Activated CD4-positive, alpha-beta T cell treated with anti-CD3 and anti-CD28 coated beads for 48 hours (primary cell): ENCODE data around the gene COX6A2.
A peak's percentile ranks its signal among the peaks of the same experiment; 100 is the strongest.
"Not testable (repeated sequence)": the region's sequence is repeated elsewhere in the genome, so short reads cannot be mapped to it uniquely, and the experiment has no call there.

ENCODE experiments used
- DNase-seq: peaks from one replicate; pipeline ENCODE4 v3.0.0-alpha.2; 2020

Gene COX6A2

DNA sequence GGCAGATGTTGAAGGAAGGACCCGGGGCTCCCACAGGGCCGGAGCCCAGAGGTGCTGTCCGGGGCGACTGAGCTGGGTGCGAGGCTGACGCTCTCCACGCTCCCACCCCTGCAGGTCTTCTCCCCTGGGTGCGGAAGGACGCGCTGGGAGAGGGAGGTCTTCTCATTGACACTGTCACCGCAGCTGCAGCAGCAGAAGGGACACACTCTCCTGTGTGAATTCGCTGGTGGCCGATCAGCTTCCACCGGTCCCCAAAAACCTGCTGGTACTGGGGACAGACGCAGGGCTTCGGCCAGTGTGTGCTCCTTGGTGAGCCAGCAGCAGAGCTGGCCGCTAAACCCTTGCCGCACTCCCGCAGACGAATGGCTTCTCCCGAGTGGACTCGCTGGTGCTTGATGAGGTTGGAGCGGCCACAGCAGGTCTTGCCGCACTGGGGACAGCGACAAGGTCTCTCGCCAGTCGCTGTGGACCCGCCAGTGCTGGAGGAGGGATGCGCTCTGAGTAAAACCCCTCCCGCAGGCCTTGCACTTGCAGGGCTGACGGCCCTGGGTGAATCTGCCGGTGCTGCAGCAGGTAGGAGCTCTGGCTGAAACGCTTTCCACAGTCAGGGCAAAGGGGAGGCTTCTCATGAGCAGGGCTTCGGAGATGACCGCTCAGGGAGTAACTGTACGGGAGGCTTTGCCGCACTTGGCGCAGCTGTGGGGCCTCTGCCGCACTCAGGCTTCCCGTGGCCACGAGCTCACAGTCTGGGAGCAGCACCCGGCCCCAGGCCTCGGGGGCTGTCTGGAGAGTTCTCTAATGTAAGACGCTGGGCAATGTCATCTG, 8.3 kb upstream of the COX6A2 start:
- DNase-seq: no peak

- DNase-seq: no peak
Measured at GRCh38 chr16:31435341-31436220, 7.4 kb upstream of the COX6A2 start.

- no peak for DNase-seq
Measured at GRCh38 chr16:31430380-31431052, 2.4 kb upstream of the COX6A2 start.

DNA sequence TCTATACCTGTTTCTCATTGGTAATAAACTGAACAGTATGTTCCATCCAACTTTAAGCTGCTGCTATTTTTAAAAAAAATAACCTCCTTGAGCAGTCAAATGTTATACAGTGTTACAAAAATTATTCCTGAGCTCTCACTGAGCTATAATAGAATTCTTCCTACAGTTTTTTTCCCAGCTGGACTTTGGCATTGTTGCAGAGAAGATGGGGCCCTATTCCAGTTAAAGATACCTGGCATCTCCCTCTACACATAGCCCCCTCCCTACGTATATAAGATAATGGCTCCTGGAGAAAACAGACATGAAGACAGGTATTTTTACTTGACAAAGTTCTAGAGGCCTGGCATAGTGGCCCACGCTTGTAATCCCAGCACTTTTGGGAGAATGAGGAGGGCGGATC, 1.6 kb upstream of the COX6A2 start:
- DNase-seq: no peak

GRCh38 chr16:31429314-31429713, 1.2 kb upstream of the COX6A2 start:
- no peak for DNase-seq

GRCh38 chr16:31428638-31429247, 583 bp upstream of the COX6A2 start:
- DNase-seq: no peak

DNA sequence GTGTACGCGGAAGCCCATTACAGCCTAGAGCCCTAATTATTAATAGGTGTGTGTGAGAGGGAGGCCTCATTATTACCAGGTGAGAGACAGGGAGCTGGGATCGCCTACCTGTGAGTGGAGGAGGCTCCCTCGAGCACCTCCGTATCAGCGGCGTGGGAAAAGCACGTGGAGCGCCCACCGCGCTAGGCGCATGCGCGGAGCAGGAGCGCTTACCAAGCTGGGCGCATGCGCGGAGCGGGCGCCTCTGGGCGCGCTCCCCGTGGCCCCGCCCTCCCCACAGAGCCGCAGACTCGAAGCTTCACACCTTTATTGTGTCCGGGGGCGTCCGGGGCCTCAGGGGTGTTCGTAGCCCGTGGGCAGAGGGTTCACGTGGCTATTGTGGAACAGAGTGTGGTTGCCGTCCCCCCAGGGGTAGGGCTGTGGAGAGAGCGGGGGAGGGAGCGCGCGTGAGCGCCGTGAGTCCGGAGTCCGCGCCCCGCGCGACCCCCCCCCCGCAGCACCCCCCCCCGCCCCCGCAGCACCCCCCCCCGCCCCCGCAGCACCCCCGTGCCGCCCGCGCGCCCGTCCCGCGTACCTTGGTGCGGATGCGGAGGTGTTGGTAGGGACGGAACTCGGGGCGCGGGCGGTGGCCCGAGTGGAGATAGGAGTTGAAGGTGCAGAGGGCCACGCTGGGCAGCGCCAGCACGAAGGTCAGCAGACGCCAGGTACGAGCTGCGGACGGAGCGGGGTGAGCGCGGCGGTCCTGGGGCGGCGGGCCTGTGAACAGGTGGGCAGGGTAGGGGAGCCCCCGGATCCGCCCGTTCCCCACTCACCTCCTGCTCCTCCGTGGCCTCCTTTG, 500 bp downstream of the COX6A2 start:
- DNase-seq: peak; percentile 73

DNA sequence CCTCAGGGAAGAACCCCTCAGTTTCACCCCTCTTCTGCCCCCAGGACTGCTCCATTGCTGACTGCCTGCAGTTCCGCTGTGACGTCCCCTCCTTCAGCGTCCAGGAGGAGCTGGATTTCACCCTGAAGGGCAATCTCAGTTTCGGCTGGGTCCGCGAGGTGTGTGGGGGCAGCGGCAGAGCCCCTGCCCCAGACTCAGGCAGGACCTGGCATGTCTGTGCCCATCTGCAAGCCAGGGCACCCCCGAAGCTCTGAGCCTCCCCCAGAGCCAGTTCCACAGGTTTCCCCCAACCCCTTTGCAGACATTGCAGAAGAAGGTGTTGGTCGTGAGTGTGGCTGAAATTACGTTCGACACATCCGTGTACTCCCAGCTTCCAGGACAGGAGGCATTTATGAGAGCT, 4.4 kb downstream of the COX6A2 start:
- no peak for DNase-seq

GRCh38 chr16:31423241-31423640, 4.9 kb downstream of the COX6A2 start:
- DNase-seq: no peak

DNA sequence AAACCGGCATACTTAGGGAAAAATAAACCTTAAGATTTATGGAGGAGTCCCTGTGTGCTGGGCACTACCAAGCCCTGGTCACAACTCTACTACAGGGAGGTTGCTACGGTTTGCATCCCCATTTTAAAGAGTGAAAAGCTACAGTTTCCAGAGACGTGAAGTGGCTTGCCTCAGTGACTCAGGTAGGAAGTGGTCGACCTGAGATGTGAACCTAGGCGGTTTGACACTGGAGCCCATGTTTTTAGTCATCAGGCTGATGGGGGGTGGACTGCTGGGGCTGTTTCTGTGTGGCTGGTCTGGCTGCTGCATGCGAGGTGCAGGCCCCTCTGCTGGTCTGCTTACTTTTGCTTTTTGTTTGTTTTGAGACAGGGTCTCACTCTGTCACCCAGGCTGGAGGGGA, 6.6 kb downstream of the COX6A2 start:
- DNase-seq: peak; percentile 77

DNA sequence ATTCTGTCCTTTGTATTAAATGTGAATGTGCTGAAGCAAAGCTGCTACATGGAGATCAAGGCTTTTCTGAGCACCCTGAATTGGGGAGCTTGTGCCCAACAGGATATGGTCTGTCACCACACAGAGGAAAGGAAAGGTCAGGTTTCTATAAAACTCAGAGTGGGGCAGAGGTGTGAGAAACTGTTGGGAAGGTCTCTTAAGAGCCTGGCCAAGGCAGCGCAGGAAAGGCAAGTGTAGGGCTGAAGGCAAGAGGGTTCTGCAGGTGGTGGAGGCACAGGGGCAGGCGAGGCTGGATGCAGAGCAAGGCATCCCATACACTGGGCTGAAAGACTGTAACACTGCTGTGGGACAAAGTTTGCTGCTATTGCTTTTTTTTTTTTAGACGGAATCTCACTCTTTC, 8.1 kb downstream of the COX6A2 start:
- DNase-seq: no peak

- DNase-seq: no peak
Measured at GRCh38 chr16:31417916-31418315, 10.2 kb downstream of the COX6A2 start.

GRCh38 chr16:31417036-31417435, 11.1 kb downstream of the COX6A2 start:
- not testable (repeated sequence) for DNase-seq

GRCh38 chr16:31416371-31416770, 11.8 kb downstream of the COX6A2 start:
- DNase-seq: no peak

- no peak for DNase-seq
Measured at GRCh38 chr16:31414706-31415105, 13.5 kb downstream of the COX6A2 start.

GRCh38 chr16:31413943-31414342, 14.2 kb downstream of the COX6A2 start:
- DNase-seq: no peak

GRCh38 chr16:31413381-31413780, 14.8 kb downstream of the COX6A2 start:
- DNase-seq: no peak

- DNase-seq: no peak
Measured at GRCh38 chr16:31412750-31413149, 15.4 kb downstream of the COX6A2 start.

GRCh38 chr16:31411024-31411844, 16.9 kb downstream of the COX6A2 start:
- DNase-seq: no peak

- DNase-seq: no peak
Measured at GRCh38 chr16:31410082-31410481, 18.1 kb downstream of the COX6A2 start.

DNA sequence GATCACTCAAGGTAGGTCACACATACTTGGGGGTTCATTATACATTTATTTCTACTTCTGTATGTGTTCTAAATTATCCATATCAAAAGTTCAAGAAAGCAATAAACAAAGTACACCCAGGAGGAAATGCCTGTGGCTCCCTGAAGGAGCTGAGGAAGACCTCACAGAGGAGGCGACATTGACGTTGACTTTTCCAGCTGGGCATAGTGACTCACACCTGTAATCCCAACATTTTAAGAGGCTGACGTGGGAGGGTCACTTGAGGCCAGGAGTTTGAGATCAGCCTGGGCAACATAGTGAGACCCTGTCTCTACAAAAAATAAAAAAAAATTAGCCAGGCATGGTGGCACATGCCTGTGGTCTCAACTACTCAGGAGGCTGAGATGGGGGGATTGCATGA, 18.7 kb downstream of the COX6A2 start:
- no peak for DNase-seq
